Right lung (tissue), 5 donors: ENCODE measurements around the gene TARS1. TPM values are rescaled to one million over a fixed set of nuclear protein-coding genes. Genes with fewer than 3 reads are reported as not detected.
"Not testable (repeated sequence)": the region's sequence is repeated elsewhere in the genome, so short reads cannot be mapped to it uniquely, and the experiment has no call there.

ENCODE experiments used
- DNase-seq, 2 donors: peaks; one replicate each; pipeline ENCODE4 v3.0.0-alpha.2; 2013
- polyA plus RNA-seq, 5 donors: library from polyadenylated mRNA; unstranded; fragments of 120-200 nt; gene quantifications; one replicate each; pipeline versions ENCODE4 v1.2.1 to v1.2.3, GENCODE V29; 2013; ENCODE audit warnings: inconsistent platforms in 1 of 5, low replicate concordance in 1 of 5; ENCODE audit not compliant: insufficient read length in 5 of 5, insufficient read depth in 1 of 5

The TARS1 gene
- polyA plus RNA-seq, 5 donors = 95.9 to 118 (median 104) TPM

GRCh38 chr5:33482335-33482734, 41.6 kb downstream of the TARS1 start:
- DNase-seq = no peak

- peak; percentile 15 to 18 for DNase-seq
These were observed 46.5 kb downstream of the TARS1 start for GRCh38 chr5:33487236-33487635.

- no peak for DNase-seq
These were observed 48.0 kb downstream of the TARS1 start for GRCh38 chr5:33488558-33489355.

- DNase-seq = no peak
These were observed 48.8 kb downstream of the TARS1 start for GRCh38 chr5:33489481-33490067.

- DNase-seq = no peak
These were observed 49.4 kb downstream of the TARS1 start for GRCh38 chr5:33490071-33490665.

- no peak for DNase-seq
These were observed 51.2 kb downstream of the TARS1 start for GRCh38 chr5:33491941-33492340.

GRCh38 chr5:33494466-33494865, 53.7 kb downstream of the TARS1 start:
- DNase-seq = peak; percentile 23 to 37

GRCh38 chr5:33501260-33501659, 60.5 kb downstream of the TARS1 start:
- DNase-seq = no peak

GRCh38 chr5:33501899-33502298, 61.1 kb downstream of the TARS1 start:
- DNase-seq = no peak

- DNase-seq = no peak
These were observed 63.8 kb downstream of the TARS1 start for GRCh38 chr5:33504570-33504969.

- DNase-seq = no peak
These were observed 66.7 kb downstream of the TARS1 start for GRCh38 chr5:33507426-33507825.

- no peak for DNase-seq
These were observed 68.3 kb downstream of the TARS1 start for GRCh38 chr5:33509036-33509435.

GRCh38 chr5:33513462-33514185, 72.9 kb downstream of the TARS1 start:
- no peak for DNase-seq

GRCh38 chr5:33515366-33515765, 74.6 kb downstream of the TARS1 start:
- not testable (repeated sequence) for DNase-seq

- DNase-seq = no peak
These were observed 75.7 kb downstream of the TARS1 start for GRCh38 chr5:33516421-33516820.
